Measurements from ENCODE around the gene LHX3. TPM values are rescaled to one million over a fixed set of nuclear protein-coding genes. Genes with fewer than 3 reads are reported as not detected.

LHX3 gene
- not detected in 2 replicates for polyA plus RNA-seq (2012; rRNA removed)
- polyA plus RNA-seq (2012; cell fraction: cytosol; rRNA removed), result not detected in 2 replicates
- 0.02 and 0.04 TPM in 2 replicates for polyA plus RNA-seq (2012; cell fraction: nucleus; rRNA removed)

DNA sequence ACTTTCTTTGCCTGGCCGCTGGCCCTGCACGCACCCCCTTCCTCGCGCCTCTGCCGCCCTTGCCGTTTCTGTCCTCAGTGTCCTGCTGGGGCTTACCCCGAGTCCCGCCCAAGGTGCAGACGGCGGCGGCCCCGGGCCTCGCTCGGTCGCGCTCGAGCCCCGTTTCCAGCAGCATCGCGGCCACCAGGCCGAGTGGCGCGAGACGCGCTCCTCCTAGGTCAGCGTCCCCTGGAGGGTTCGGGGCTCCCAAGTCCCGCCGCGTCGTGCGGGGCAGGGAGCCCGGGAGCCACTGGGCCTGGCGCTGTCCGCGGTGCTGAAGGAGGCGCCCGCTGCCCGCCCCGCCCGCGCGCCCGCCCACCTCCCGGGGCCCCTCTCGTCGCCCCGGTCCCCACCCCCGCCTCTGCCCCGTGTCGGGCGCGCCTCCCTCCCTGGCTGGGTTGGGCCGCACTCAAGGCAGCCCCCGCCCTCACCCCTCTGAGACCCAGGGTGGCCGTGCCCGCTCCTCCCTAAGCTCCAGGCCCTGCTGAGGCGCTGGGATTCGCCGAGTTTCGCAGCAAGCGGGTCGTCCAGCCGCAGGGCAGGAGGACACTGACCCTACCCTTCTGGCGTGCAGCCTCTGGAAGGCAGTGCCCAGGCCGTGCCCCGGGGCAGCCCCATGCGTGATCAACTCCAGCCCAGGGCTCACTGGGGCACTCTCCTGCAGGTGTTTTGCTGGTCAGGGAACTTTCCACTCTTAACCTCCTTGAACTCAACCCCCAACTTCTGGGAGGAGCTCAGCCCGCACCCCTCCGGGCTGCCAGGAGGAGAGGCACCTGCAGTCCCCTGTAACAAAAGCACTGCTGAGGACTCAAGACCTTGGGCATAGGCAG, at the start of gene LHX3:
Gene LHX3, minus strand, starts transcription at position 291 of the 869 bp plus-strand sequence. Its CDS starts 116 bp downstream, at position 175.
- H3K79me2 ChIP-seq (ENCODE audit: insufficient read depth), result no peaks in the 10 kb centered on the region
- peaks cover 0 to 6% of the 10 kb centered on the region in 2 experiments for H3K36me3 ChIP-seq (replicated peaks in 1 of 2; ENCODE audit: control insufficient read depth in 1 of 2, insufficient read depth in 2 of 2, low read length in 1 of 2)
- no peaks in the 10 kb centered on the region for H3F3A ChIP-seq (replicated peaks; ENCODE audit: insufficient read depth)
- DNase-seq, result no peak
- no peak within 1 kb of the TSS for H3K4me3 ChIP-seq (ENCODE audit: low read depth in 2 of 2, low read length in 1 of 2)
- ChIA-PET CTCF (interaction anchor here (0.6 to 1.5 kb wide), 4 partner anchors 13 to 78 kb away, joined by 3 to 5 read pairs (median 4); no protein-coding TSS in a partner anchor), POLR2A (no interaction called here)
- peaks cover 0 to 9% of the 10 kb centered on the region in 2 experiments; a peak in 1 of 4 replicates for H3K4me1 ChIP-seq (ENCODE audit: control insufficient read depth in 1 of 2, insufficient read depth in 2 of 2, low read depth in 1 of 2, low read length in 1 of 2)
- no peak within 1 kb of the TSS for H2AFZ ChIP-seq (ENCODE audit: low read depth)
- H3K27me3 ChIP-seq (ENCODE audit: insufficient read depth), result peaks cover 36% of the 10 kb centered on the region
- H3K27ac ChIP-seq (ENCODE audit: low read depth in 2 of 2, low read length in 1 of 2), result no peak within 1 kb of the TSS
- 93% methylated on average over 44 of the region's 70 CpGs for WGBS (ENCODE audit: low lambda C conversion rate)
- no peak within 1 kb of the TSS for H3K9ac ChIP-seq
- no peak within 1 kb of the TSS for H3K4me2 ChIP-seq
- TF ChIP-seq ELF1 (IDR thresholded peaks at IDR 0.05), result no peak
- TF ChIP-seq, protein P1, sequence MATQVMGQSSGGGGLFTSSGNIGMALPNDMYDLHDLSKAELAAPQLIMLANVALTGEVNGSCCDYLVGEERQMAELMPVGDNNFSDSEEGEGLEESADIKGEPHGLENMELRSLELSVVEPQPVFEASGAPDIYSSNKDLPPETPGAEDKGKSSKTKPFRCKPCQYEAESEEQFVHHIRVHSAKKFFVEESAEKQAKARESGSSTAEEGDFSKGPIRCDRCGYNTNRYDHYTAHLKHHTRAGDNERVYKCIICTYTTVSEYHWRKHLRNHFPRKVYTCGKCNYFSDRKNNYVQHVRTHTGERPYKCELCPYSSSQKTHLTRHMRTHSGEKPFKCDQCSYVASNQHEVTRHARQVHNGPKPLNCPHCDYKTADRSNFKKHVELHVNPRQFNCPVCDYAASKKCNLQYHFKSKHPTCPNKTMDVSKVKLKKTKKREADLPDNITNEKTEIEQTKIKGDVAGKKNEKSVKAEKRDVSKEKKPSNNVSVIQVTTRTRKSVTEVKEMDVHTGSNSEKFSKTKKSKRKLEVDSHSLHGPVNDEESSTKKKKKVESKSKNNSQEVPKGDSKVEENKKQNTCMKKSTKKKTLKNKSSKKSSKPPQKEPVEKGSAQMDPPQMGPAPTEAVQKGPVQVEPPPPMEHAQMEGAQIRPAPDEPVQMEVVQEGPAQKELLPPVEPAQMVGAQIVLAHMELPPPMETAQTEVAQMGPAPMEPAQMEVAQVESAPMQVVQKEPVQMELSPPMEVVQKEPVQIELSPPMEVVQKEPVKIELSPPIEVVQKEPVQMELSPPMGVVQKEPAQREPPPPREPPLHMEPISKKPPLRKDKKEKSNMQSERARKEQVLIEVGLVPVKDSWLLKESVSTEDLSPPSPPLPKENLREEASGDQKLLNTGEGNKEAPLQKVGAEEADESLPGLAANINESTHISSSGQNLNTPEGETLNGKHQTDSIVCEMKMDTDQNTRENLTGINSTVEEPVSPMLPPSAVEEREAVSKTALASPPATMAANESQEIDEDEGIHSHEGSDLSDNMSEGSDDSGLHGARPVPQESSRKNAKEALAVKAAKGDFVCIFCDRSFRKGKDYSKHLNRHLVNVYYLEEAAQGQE (IDR thresholded peaks at IDR 0.05; ENCODE audit: low read depth, low read length), result peak; percentile 90
- H4K20me1 ChIP-seq (ENCODE audit: insufficient read depth), result peaks cover 40% of the 10 kb centered on the region
- H3K9me3 ChIP-seq, result no peaks in the 10 kb centered on the region
- H3K9me2 ChIP-seq, result no peaks in the 10 kb centered on the region

DNA sequence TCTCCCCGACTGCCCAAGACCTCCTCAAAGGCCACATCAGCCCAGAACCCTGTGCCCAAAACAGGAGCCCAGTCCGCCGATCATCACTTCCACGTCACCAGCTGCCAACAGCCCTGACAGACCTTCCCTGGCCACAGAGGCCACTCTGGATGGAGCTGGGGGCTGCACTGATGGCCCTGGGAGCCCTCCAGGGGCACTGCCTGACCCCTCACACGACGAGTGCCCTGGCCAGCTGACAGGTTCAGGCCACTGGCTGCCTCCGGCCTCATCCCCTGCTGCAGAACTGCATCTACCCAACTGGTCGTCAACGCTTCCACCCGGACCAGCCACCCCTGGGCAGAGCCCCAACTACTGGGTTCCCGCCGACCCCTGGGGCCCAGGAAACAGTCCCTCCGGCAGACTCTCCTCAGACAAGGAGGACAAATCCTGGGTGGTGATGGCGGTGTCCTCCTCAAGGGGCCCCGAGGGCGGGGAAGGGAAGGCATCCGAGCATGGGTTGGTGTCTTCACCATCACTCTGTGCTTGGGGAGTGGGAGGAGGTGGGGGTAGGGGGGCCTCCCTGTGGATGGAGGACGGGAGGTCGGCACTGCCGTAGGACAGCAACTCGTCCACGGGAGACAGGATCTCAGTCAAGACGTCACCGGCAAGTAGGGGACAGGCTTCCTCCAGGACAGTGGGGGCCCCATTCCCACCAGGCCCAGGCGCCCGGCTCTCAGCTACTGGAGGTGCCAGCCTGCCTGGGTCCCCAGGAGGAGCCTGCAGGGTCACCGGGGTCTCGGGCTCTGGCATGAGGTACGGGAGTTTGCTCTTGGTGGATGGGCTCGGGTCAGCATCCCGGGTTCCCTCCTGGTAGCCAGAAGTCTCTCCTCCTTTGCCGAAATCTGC, 48.6 kb upstream of the LHX3 start:
- no peak for DNase-seq
- ChIA-PET POLR2A (interaction anchor here (0.9 kb wide), 1 partner anchor 14 kb away, joined by 3 read pairs; no protein-coding TSS in a partner anchor), CTCF (no interaction called here)
- no peaks in the 10 kb centered on the region for H3K9me3 ChIP-seq
- no peaks in the 10 kb centered on the region for H3K79me2 ChIP-seq (ENCODE audit: insufficient read depth)
- H3K27ac ChIP-seq (ENCODE audit: low read depth in 2 of 2, low read length in 1 of 2), result no peak overlapping the region
- no peak overlapping the region for H2AFZ ChIP-seq (ENCODE audit: low read depth)
- no peaks in the 10 kb centered on the region for H3K36me3 ChIP-seq (replicated peaks in 1 of 2; ENCODE audit: control insufficient read depth in 1 of 2, insufficient read depth in 2 of 2, low read length in 1 of 2)
- no peak overlapping the region for H3K4me2 ChIP-seq
- H3K4me3 ChIP-seq (ENCODE audit: low read depth in 2 of 2, low read length in 1 of 2), result no peak overlapping the region
- H4K20me1 ChIP-seq (ENCODE audit: insufficient read depth), result no peaks in the 10 kb centered on the region
- H3F3A ChIP-seq (replicated peaks; ENCODE audit: insufficient read depth), result no peaks in the 10 kb centered on the region
- peaks cover 0 to 4% of the 10 kb centered on the region in 2 experiments; a peak in 1 of 4 replicates for H3K4me1 ChIP-seq (ENCODE audit: control insufficient read depth in 1 of 2, insufficient read depth in 2 of 2, low read depth in 1 of 2, low read length in 1 of 2)
- TF ChIP-seq RAD21 (IDR thresholded peaks at IDR 0.05; ENCODE audit: low read length) (no peak), TEAD4 (IDR thresholded peaks at IDR 0.05; ENCODE audit: borderline replicate concordance, insufficient read depth) (no peak), ELF1 (IDR thresholded peaks at IDR 0.05) (no peak), JUND (IDR thresholded peaks at IDR 0.05) (no peak), GABPA (IDR thresholded peaks at IDR 0.05; ENCODE audit: low read depth) (no peak)
- TF ChIP-seq, protein P2, sequence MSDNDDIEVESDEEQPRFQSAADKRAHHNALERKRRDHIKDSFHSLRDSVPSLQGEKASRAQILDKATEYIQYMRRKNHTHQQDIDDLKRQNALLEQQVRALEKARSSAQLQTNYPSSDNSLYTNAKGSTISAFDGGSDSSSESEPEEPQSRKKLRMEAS (IDR thresholded peaks at IDR 0.05; ENCODE audit: low read depth), result no peak
- H3K9me2 ChIP-seq, result no peaks in the 10 kb centered on the region
- H3K27me3 ChIP-seq (ENCODE audit: insufficient read depth), result no peaks in the 10 kb centered on the region
- H3K9ac ChIP-seq, result no peak overlapping the region
- WGBS (ENCODE audit: low lambda C conversion rate), result 75% methylated on average over 16 of the region's 32 CpGs
